ENCODE measurements around the gene SND1.
A peak's percentile ranks its signal among the peaks of the same experiment; 100 is the strongest.

The SND1 gene

DNA sequence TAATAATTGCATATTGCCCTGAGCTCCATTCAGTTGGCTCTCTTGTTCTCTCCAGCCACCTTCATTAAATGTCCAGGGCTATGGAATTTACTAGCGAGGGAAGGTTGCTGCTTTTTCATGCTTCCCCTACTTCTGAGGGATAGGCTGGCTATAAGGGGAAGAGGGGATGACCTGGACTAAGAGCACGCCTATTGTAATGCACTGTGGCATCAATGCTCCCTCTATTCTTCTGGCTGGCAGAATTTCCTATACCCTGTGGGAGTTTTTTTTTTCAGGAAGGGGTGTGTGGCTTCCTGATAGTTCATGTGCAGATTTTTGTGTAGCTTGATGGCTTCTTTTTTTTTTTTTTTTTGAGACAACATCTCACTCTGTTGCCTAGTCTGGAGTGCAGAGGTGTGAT, 155.8 kb downstream of the SND1 start:
- no peak for DNase-seq

DNA sequence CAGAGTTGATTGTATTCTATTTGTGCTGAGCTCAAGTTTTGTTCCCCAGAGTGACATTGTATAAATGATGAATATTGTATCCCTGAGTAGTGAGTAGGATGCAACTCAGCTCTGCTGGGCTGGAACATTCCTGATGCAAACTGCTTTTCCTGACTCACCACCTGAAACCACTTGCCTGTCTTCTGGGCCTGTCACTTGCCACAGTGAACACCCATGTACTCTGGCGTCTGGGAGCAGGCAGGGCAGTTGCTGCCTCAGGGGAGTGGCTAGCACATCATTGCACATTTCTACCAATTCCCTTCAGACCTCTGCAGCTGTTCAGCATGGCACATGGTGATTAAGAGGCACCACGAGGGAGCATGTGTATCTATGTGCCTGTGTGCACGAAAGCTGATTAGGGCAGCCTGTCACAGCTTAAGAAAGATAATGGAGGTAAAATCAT, 157.3 kb downstream of the SND1 start:
- DNase-seq, result no peak

DNA sequence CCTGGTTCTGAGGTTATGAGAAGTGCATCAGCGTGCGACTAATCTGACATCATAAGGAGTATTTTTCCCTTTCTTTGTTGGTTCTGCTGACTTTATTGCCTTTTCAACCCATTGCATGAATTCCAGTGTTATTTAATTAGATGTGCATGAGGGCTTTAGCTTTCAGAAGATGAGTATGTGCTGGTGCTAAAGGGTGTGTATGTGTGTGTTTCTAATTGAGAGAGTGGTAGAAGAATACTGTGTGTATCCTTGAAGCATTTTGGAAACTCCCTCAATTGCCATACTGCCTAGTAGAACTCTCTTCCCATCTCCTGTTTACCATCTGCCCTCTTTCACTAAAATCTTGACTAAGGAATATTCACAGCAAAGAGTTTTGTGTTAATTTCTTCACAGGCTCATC, 158.1 kb downstream of the SND1 start:
- no peak for DNase-seq

DNA sequence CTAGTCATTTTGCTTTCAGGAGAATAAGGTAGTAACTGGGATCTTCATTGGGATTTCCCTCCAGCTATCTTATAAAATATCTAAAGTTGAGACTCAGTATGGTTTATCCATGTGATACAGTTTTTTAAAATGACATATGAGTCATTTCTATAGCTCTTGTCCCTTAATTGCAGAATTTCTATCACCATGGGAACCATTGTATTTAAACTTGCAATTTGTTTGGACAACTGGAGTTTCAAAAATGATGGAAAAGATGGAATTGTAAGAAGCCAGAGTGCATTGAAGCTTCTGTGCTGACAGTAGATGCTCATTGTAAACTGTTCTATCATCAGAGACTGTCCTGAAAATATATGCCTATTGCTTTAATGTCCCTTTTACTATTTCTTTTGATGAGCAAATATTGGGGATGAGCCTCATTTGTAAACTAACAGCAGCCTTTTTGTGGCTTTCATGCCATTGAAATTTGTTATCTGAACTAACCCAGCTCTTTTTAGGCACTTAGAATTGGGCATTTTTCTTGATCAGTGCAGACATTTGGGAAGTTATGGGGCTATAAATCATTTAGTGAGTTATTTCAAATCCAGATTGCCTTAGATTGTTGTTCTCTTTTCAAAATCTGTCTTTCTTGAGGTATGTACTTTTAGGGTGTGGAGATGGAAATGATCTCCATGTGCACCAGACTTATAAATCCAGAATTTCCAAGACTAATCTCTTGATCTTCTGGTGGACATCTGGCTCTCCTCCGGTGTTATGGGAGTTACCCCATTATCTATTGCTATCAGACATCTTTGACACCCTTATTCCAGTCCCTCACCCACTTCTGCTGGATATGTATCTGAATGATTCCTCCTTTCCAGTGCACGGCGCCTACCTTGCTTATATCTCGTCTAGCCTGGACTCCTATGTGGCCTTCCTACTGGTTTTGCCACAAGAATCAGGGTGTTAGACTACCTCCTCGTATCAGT, 159.0 kb downstream of the SND1 start:
- no peak for DNase-seq

DNA sequence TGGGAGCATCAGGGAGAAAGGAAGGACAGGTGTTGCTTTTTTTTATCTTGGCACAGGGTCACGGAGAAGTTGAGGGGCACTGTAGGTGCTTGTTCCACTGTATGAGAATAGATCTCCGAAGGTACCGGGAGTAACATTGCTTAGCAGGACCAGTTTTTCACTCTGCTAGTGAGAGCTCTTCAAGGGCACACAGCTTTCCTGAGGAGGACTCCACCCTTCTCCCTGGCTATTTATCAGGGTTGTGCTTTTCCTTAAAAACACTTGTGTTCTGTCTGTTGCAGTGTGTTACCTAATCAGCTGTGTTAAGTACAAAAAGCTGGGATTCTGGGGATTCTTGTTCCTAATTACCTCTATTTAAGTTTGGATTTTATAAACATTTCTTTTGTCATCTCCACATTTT, 160.5 kb downstream of the SND1 start:
- DNase-seq, result no peak

DNA sequence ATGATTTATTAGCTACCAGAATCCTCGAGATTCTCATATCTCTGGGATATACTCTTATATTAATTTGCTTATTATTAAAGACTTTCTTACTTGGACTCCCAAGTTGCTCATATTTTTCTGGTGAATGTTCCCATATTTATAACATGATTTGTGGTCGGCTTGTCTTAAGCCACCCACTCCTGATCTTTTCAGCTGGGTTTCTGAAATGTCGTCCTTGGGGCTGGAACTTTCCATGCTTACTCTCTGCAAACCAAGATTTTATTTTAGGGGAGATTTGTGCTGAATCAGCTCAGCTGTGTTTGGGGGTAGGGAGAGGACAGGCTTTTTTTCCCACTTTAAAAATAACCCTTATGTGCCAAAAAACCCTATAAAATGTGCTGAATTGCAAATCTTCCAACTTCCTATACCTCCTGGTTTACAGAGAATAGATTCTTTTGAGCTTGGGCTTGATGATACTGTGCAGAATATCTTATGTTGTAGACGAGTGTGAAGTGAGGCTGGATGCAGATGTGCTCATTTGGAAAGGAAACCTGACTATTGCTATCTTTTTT, 162.1 kb downstream of the SND1 start:
- no peak for DNase-seq

DNA sequence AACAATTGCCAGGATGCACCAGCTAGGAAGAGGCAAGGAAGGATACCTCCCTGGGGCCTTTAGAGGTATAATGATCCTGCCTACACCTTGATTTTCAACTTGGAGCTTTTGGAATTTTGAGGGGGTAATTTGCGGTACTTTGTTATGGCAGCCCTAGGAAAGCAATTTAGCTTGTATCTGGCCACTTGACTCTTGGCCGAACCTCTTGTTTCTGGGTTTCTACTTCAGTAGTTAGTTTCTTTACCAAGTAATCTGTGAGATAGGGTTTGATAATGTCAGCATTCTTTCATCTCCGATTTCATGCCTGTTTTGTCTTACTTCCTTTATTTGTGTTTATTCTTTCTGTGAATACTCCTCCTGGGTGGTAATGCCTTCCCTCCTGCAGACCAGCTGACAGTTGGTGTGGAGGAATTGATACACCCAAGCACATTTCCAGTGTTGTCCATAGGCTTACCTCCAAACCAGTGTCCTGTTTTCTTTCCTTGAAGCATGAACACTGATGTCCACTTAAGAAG, 163.7 kb downstream of the SND1 start:
- DNase-seq, result no peak

DNA sequence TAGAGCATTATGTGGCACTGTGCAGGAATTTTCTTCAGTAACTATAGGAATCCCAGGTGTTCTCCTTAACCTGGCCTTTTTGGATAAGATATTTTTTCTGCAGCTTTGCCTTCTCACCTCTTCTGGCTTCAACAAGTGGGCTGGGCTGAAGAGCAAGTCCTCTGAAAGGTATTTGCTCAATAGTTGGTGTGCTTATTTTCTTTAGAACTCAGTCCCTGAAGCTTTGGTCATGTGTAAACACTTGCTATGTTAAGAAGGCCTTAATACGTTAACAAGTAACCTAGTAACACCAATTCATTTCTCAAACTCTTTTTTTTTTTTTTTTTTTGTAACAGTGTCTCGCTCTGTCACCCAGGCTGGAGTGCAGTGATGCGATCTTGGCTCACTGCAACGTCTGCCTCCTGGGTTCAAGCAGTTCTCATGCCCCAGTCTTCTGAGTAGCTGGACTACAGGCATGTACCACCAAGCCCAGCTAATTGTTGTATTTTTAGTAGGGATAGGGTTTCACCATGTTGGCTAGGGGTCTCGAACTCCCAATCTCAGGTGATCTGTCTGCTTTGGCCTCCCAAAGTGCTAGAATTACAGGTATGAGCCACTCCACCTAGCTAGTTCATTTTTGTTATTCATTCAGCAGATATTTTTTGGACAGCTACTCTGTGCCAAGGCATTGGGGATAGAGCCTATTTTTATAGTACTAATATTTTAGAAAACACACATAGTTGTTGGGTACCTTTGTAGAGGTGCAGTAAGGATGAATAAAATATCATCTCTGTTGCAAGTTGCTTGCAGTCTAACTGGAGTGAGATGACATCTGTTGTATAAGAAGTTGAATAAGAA, 164.6 kb downstream of the SND1 start:
- no peak for DNase-seq

DNA sequence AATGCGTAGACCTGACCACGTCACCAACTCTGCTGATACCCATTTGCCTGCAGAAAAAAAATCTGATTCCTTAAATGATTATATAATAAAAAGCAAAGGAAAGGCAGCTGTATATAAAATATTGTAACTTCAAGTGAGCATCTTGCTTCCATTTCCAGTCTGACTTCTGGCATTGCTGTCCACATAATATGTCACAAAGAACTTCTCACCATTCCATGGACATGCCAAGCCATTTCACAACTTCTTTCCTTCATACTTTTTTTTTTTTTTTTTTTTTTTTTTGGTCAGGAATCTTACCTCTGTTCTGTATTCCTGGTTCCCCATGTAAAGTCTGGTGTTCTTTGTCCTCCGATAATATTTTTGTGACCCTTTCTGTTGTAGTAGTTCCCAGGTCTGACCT, 165.5 kb downstream of the SND1 start:
- no peak for DNase-seq

DNA sequence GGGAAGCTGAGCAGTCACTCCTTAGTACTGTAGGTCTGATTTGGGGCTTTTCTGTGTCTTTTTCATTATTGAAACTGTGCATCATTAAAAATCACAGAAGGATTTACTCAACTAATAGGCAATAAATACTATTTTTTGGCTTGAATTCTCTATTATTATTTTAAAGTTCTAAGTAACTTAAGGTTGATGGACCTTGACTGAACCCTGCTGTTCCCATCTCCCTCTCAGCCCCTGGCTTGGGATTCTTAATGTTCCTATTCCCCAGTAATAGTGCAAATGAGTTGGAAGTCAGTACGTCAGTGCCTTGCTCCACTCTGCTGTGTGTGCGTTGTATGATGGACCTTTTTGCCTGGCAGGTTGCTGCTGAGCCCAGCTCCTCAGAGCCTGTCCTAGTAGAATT, 166.3 kb downstream of the SND1 start:
- no peak for DNase-seq

DNA sequence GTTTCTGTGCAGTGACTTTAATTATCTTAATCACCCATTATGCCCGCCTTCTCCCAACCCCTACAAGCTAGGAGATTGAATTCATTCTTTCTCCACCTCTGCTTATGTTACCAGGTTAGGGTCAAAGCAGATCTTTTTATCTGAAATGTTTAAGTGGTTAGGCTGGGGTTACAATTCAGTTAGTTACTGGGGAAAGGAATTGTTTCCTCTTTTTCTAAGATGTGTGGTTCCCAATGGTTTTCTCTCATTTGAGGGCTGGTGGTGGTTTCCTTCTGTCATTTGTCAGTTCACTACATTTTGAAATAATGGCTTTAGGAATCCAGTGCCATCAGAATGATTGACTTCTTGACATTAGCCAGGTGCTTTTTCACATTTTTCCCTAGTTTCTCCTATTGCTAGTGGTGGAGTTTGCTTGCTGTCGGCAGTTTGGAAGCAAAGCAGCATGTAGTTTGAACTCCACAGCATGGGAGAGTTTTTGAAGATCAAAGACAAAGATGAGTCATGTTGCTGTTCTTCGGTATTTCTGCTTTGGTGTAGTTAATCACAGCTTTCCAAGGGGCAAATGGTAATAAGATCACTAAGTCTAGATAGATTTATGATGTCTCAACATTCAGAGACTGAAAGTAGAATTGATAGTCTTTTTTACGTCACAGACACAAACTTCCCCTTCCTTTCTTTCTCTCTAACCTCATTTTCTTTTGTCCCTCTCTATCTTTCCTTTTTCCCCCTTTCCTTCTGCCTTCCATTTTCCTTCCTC, 168.2 kb downstream of the SND1 start:
- peak in 1 of 2 donors; percentile 45 for DNase-seq

DNA sequence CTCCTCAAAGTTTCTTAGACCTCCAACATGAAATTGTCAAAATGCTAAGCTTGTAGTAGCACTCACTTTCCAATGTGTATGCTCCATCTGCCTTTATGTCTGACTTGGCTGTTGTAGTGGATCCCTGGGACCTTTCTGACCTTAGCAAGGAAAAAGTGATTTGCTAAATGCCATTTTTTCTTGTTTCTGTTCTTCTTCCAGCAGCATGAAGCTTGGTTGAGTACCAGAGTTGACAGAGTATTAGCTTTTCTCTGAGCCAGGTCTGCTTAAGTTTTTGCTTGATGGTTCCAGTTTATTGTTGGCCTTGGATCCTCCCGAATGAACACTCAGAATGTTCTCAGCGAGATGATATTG, 168.7 kb downstream of the SND1 start:
- DNase-seq, result no peak

DNA sequence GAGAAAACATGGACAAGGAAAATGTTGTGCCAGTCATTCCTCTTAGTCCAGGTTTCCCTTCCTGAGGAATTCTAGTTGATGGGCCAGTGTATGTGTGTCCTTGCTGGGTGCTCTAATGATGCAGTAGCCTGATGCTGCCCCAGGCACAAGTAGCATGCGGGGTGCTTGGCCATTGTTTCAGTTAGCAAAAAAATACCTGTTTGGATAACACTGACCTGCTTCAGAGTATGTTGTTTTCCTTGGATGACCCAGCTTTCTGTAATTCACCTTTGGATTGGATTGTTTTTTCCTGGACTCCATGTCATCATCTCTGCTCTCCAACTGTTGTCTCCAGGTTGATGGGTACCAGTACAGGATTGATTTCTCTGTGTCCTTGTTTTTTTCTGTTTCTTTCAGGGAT, 169.2 kb downstream of the SND1 start:
- no peak for DNase-seq

DNA sequence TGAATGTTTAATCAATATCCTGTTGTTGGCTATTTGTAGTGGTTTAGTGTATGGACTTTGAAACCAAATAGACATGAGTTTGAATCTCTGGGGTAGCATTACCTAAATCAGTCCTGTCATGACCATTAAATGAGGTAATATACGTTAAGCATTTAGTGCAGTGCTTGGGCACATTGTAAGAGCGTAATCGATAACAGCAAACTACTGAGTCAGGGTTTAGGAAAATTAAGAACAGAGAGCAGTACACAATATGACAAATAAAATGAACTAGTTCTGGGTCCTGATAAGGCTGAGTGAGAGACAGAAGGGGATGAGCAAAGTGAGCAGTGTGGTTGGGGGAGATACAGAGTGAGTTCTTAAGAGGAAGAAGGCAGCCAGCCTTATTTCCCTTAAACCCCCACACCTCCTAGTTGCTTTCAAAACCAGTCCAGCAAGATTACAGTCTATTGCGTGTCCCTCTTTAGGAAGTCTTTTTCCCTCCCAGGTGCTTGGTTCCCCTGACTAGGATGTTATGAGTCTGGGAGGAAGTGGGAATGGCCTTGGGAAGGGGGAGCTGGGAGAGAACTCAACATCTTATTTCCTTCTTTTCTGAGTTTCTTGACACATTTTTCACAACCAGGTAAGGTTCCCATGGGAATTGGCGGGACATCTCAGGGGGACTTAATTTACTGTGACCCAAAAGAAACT, 171.0 kb downstream of the SND1 start:
- no peak for DNase-seq

DNA sequence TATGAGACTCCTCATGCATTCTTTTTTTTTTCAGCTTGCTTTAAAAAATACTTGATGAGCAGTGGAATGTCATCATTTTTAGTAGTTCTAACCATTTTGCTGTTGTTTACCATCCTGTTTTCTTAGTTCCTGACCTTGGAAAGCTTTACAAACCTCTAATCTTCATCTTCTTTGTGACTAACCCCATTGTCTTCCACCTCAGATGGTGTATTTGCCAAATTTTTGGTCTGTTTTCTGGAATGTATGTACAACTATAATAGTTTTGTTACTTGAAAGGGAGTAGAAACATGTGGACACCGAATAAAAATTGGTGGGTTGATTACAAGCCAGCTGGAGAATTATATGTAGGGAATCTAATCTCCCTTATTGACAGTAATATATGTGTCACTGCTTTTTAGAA, 172.7 kb downstream of the SND1 start:
- DNase-seq, result no peak

DNA sequence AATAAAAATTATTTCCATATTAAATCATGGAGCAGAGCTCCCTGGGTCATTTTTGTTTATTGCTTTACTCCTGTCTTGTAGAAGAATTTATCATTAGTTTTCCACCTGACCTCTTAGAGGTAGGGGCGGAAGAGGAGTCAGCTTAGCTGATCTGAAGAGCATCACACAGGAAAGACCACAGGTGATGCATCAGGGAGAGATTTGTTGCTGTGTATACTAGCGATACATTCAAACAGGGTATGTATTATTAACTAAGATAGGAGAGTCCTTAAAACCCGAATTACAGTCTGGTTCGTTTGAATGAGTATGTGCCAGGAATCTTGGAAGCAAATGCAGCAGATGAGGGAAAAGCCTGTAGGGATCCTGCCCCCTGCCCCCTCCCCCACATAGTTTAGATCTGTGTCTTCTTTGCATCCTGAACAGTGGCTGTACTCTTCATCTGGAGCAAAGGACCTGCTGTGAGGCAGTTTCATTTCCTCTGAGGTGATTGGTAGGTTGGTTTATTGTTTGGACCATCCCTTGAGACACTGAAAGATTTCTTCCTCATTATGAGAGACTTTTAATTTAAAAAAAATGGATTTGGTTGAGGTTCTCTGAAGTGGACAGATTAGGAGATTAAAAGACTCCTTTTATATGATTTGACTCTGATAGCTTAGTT, 177.0 kb downstream of the SND1 start:
- DNase-seq, result no peak

DNA sequence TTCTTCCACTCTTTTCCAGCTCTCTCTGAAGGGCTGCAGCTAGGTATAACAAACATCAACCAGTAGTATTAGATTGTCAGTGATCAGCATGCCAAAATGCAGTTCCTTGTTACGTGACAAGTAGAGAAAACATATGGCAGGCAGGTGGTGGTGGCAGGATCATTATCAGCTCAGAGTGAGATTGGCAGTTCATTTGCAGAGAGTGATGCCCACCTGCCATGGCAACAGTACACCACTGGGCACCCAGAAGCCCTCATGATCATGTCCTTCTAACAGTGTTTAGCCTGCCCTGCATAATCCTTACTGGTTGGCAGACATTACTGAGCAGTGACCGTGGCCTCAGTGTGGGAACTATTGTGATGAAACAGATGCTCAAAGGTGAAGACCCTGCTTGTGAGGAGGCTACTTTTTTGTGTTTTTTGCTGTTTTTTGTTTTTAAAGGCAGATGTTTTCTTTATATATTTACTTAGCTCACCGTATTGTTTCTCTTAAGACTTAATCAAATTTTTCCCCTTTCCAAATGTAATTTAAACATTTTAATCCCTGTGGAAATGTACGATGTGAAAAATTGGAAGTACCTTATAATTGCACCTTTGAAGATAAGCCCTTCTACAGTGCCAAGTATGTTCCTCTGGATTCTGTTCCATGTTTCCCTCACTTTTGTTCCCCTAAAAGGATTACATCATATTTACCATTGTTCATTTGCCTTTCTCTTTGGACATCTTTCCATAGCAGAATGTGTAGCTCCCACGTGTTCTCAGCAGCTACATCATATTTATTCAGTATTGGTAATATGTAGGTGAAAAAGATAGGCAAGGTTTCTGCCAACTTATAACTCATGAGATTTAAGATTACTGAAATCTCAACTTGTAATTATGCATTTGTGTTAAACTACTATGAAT, 179.6 kb downstream of the SND1 start:
- DNase-seq, result no peak

DNA sequence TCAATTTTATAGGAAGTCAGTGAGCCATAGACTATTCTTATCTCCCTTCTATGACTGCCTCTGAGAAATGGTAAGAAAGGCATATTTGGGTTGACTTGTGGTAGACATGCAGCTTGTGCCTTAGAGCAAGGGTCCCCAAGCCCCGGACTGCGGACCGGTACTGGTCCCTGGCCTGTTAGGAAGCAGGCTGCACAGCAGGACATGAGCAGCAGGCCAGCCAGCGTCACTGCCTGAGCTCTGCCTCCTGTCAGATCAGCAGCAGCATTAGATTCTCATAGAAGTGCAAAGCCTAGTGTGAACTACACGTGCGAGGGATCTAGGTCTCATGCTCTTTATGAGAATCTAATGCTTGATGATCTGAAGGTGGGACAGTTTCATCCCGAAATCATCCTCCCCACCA, 180.6 kb downstream of the SND1 start:
- DNase-seq, result no peak

DNA sequence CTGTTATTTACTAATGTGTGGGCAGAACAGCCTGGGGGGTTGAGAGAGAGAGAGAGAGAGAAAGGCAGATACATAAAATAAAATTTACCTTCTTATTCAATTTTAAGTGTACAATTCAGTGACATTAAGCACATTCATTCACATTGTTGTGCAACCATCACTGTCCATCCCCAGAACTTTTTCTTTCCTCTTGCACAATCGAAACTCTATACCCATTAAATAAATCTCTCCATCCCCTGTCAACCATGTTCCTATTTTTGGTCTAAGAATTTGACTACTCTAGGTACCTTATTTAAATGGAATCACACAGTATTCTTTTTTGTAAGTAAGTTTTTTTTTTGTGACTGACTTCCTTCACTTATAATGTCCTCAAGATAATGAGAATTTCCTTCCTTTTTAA, 181.6 kb downstream of the SND1 start:
- DNase-seq, result peak in 1 of 2 donors; percentile 40

DNA sequence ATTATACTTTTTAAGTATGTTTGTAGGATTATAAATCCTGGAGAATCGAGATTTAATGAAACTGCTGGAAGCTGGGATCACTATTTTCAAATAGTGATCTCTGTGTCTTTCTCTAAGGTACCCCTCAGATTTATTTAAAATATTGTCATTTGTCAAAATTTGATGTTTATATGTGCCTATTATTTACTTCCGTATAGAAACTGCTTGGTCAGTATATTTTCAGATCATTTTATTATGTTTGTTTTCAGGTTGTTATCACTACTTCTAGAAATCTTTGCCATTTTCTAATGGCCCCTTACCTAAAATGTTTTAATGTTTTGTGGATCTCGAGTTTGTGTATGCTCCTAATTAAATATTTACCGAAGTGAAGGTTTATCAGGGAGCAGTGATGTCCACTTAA, 183.7 kb downstream of the SND1 start:
- no peak for DNase-seq
